Spinal cord (tissue), 10 donors: ENCODE measurements around the gene RAPGEF3. TPM values are rescaled to one million over a fixed set of nuclear protein-coding genes. Genes with fewer than 3 reads are reported as not detected.

ENCODE experiments used
- DNase-seq, 6 donors: peaks; one replicate each; pipeline versions ENCODE4 v3.0.0 to v3.0.0-alpha.2; 2013 to 2015; ENCODE audit warnings: low spot score in 6 of 6, low read depth in 4 of 6
- H3K27ac ChIP-seq: one replicate; pipeline ENCODE4 v1.5.1; 2013; ENCODE audit warnings: low read depth, low read length, control low read depth
- H3K27me3 ChIP-seq: one replicate; pipeline ENCODE4 v1.6.1; 2013; ENCODE audit warnings: low read length; ENCODE audit not compliant: control insufficient read depth, insufficient read depth
- H3K36me3 ChIP-seq: one replicate; pipeline ENCODE4 v1.6.1; 2013; ENCODE audit warnings: low read length; ENCODE audit not compliant: control insufficient read depth, insufficient read depth
- H3K4me1 ChIP-seq: one replicate; pipeline ENCODE4 v1.6.1; 2013; ENCODE audit warnings: low read length; ENCODE audit not compliant: control insufficient read depth, insufficient read depth
- H3K4me3 ChIP-seq: one replicate; pipeline ENCODE4 v1.5.1; 2013; ENCODE audit warnings: low read depth, low read length, control low read depth
- H3K9me3 ChIP-seq: one replicate; pipeline ENCODE4 v1.6.1; 2013; ENCODE audit warnings: low read length; ENCODE audit not compliant: control insufficient read depth, insufficient read depth
- WGBS: methylation state at CpG from one replicate; pipeline ENCODE4 v1.1.5; 2013; ENCODE audit warnings: missing lambda C conversion rate; ENCODE audit not compliant: insufficient coverage; 5-methylcytosine and 5-hydroxymethylcytosine counted together
- polyA plus RNA-seq, 2 donors: library from polyadenylated mRNA; unstranded; fragments of 120-200 nt; gene quantifications; one replicate each; pipeline ENCODE4 v1.2.1, GENCODE V29; 2013; ENCODE audit not compliant: insufficient read length in 2 of 2
- total RNA-seq, 2 donors: library from RNA; depleted of rRNA in 1 of 2; stranded (reverse); fragments of 120-200 nt in 1 of 2; fragments of >200 nt in 1 of 2; gene quantifications; one replicate each; pipeline versions ENCODE4 v1.2.3 to v1.2.4, GENCODE V29; 2013 to 2014
- donor health status: healthy.

RAPGEF3 gene
- total and polyA plus RNA-seq, 4 donors = 15.0 to 39.1 (median 21.2) TPM

DNA sequence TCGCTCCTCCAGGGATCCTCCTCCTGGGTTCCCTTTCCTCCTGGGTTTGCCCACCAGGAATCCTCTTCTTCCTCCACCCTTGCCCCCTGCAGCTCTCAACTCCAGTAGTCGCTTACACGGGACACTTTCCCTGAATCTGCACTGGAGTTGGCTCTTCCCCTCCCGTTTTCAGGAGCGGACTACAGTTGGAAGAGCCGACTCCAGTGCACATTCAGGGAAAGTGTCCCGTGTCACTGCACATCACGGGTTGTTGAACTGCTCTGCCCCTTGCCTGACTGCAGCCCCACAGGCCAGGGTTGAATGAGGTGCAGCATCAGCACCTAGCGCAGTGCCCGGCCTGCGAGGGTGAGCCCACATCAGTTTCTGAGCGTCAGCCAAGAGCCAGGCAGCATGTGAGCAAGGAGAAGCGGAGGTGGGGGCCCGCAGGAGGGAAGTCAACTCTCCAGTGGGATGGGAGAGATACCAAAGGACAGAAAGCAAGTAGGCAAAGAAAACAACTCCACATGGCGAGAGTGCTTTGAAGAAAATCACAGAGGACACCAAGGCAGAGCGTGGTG, 13.1 kb downstream of the RAPGEF3 start:
- H3K4me1 ChIP-seq = peaks cover 40% of the 10 kb centered on the region
- no peaks in the 10 kb centered on the region for H3K27me3 ChIP-seq
- no peak overlapping the region for H3K4me3 ChIP-seq
- no peak for DNase-seq
- no peak overlapping the region for H3K27ac ChIP-seq
- peaks cover 37% of the 10 kb centered on the region for H3K36me3 ChIP-seq
- H3K9me3 ChIP-seq = no peaks in the 10 kb centered on the region
- 53% methylated on average over 16 of the region's 16 CpGs for whole genome bisulfite sequencing

DNA sequence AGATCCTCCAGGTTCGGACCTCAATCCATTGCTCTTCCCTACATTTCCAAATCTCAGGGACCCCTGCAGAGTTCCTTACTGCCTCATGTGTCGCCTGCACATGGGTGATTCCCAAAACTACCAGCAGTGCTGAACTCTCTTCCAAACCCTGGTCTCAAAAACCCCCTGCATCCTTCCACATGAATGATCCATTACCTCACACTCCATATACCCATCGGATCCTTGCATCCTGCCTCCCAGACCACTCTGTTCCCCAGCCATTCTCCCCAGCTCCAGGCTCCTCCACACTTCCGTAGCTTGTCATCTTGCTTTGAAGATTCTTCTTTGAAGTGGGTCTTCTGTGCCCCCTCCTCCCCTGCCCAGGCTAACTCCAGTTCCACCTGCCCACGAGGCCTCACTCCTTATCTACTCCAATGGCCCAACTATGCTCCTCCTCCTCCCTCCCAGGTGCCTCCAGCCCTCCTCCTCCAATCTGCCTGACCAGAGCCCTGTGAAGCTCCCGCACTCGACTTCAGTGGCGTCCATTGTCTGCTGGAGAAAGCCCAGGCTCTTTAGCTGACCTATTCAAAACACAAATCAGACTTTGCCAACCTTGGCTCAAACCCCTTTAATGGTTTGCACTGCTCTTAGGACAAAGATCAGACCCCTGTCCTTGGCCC, 13.8 kb downstream of the RAPGEF3 start:
- no peaks in the 10 kb centered on the region for H3K27me3 ChIP-seq
- peaks cover 33% of the 10 kb centered on the region for H3K36me3 ChIP-seq
- no peak for DNase-seq
- peaks cover 47% of the 10 kb centered on the region for H3K4me1 ChIP-seq
- 66% methylated on average over 8 of the region's 8 CpGs for WGBS
- no peaks in the 10 kb centered on the region for H3K9me3 ChIP-seq
- H3K4me3 ChIP-seq = no peak overlapping the region
- H3K27ac ChIP-seq = no peak overlapping the region

DNA sequence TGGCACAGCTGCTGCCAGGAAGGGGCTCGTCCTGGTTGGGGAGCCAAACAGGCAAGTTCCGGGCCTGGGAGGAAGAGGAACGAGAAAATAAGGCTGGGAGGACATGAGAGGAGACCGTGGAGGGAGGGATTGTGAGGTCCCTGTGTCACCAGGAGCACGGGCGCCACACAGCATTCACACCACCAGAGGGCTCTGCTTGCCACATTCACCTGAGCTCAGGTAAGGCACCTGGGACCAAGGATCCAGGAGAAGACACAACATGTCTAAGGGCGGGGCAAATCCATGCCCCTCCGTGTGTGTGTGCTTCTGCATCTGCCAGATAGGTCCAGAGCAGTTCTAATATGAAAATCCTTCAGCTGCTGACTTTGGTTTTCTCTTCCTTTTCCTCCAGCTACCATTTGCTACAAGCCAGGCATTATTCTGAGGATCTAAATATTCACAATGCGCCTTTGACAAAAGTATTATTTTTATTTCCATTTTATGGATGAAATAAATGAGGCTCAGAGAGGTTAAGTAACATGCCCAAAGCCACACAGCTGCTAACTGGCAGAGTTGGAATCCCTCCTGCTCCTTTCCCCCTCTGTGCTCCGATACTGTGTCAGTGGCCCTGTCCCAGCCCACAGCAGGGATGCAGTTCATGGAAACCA, 14.6 kb downstream of the RAPGEF3 start:
- Histone ChIP-seq H3K27ac (no peak overlapping the region), H3K4me3 (no peak overlapping the region), H3K4me1 (peaks cover 52% of the 10 kb centered on the region), H3K27me3 (no peaks in the 10 kb centered on the region), H3K9me3 (no peaks in the 10 kb centered on the region), H3K36me3 (peaks cover 30% of the 10 kb centered on the region)
- WGBS = 58% methylated on average over 9 of the region's 10 CpGs
- peak in 1 of 6 donors; percentile 62 for DNase-seq

DNA sequence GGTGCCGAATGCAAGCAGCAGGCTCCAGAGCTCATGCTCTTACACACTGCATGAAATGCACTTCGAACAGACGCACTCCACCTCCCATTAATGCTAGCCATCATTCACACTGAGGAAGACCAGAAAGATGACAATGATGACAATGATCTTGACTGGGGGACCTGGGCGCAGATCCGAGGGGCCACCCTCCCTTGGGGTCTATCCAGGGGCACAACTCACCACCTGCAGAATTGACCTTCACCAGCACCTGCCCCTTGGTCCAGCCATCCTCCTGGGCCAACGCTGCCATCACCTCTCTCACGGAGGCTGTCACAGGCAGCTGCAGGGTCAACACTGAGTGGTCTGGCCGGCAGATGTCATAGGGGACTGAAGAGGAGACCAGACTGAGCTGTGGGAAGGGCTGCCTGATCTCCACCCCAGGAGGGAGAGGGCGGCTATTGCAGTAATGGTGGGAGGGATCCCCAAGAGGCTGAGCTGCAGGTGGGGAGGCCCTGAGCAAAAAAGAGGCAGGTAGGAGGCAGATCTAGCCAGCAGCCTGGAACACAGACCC, 15.3 kb downstream of the RAPGEF3 start:
- H3K4me1 ChIP-seq = peaks cover 52% of the 10 kb centered on the region
- DNase-seq = no peak
- peaks cover 25% of the 10 kb centered on the region for H3K36me3 ChIP-seq
- no peak overlapping the region for H3K4me3 ChIP-seq
- no peak overlapping the region for H3K27ac ChIP-seq
- H3K27me3 ChIP-seq = no peaks in the 10 kb centered on the region
- 80% methylated on average over 5 of the region's 9 CpGs for WGBS
- H3K9me3 ChIP-seq = no peaks in the 10 kb centered on the region

DNA sequence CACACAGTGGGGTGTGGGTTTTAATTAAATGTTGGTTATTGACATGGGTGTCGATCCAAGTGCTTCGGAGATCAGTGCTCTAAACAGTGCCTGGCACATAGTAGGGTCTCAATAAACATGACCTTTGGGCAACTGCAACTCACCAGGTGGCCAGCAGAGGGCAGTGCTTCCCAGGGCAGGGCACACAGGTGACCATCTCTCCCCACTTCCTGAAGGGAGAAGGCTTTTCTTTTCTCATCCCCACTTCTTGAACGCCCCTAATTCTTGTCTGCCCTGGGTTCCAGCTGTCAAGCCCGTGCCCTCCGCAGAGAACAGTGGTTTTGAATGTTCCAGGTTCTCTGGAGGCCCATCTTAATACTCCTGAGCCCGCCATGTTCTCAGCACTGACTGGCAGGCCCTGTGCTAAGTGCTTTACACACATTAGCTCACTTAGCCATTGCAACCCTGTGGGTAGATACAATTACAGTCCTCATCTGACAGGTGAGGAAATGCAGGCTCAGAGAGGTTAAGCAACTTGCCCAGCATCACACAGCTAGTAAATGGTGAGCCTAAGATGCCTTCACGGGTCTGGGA, 16.3 kb downstream of the RAPGEF3 start:
- Histone ChIP-seq H3K9me3 (no peaks in the 10 kb centered on the region), H3K4me1 (peaks cover 62% of the 10 kb centered on the region), H3K27me3 (no peaks in the 10 kb centered on the region), H3K27ac (no peak overlapping the region), H3K36me3 (peaks cover 26% of the 10 kb centered on the region), H3K4me3 (no peak overlapping the region)
- DNase-seq = no peak
- 94% methylated on average over 2 of the region's 7 CpGs for WGBS

DNA sequence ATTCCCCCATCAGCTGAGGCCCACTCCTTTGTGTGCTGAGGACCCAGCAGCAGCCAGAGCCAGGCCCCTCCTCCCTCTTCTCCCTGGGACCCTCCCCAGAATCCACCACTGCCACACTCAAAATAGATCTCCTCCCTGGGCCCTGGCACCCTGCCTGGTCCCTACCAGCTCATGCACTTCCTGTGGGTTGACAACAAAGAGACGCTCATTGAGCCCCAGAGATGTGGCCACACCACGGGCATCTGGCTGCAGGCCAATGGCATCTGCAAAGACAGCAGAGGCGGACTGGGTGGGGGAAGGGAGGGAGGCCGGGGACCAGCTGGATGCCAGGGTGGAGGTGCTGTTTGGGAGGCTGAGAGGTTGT, 17.4 kb downstream of the RAPGEF3 start:
- H3K4me3 ChIP-seq = no peak overlapping the region
- no peaks in the 10 kb centered on the region for H3K9me3 ChIP-seq
- H3K36me3 ChIP-seq = peaks cover 23% of the 10 kb centered on the region
- 8% methylated on average over 4 of the region's 4 CpGs for WGBS
- H3K27ac ChIP-seq = peak overlapping the region; percentile 84
- DNase-seq = peak in 5 of 6 donors; percentile 65 to 93 (median 76)
- no peaks in the 10 kb centered on the region for H3K27me3 ChIP-seq
- peaks cover 68% of the 10 kb centered on the region for H3K4me1 ChIP-seq

DNA sequence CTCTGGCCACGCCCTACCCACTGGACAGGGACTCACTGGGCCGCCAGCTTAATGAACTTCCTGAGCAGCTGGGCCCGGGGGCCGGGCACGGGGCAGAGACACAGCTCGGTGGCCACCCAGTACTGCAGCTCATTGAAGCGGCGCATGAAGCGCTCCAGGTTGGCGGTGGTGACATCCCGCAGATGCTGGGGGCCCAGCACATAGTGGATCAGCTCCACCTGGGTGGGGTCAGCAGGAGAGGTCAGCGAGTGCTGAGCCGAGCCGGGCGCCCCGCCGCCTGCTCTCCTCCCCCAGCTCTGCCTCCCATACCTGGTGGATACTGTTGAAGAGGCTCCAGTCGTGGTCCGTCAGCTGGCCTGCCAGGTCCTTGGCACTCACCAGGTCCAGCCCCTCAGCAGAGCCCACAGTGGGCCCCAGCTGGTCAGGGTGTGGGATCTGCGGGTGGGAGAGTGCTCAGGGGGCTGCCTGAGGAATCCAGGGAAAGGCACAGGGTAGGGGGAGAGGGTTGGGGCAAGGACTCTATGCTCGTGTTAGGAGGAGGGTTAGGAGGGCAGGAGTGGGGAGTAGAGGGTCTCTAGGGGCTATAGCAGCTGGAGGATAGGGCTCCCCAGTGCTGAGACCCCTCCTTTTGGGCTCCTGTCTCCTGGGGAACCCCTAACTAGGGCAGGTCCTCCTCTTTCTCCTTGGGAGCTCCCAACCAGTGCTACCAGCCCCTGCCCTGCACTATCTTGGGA, 17.9 kb downstream of the RAPGEF3 start:
- DNase-seq = no peak
- H3K27me3 ChIP-seq = no peaks in the 10 kb centered on the region
- H3K27ac ChIP-seq = peak overlapping the region; percentile 84
- peaks cover 68% of the 10 kb centered on the region for H3K4me1 ChIP-seq
- no peaks in the 10 kb centered on the region for H3K9me3 ChIP-seq
- H3K4me3 ChIP-seq = no peak overlapping the region
- peaks cover 22% of the 10 kb centered on the region for H3K36me3 ChIP-seq
- WGBS = 78% methylated on average over 18 of the region's 21 CpGs

DNA sequence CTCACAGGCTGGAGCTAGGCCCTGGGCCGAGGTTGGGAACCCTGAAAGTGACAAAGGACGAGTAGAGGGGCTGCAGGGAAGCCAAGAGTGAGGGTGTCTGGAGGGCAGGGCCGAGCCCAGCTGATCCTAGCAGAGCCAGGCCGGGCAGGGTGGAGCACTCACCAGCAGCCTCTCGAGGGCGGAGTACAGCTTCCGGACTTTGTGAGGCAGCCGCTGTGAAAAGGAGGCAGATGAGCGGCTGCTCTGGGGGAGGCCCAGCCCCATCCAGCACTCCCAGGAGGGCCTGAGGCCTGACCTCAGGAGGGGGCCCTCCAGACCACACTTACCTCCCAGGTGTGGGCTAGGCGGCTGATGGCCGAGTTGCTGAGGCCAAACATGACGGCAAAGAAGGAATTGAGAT, 18.7 kb downstream of the RAPGEF3 start:
- H3K27ac ChIP-seq = peak overlapping the region; percentile 25
- H3K27me3 ChIP-seq = no peaks in the 10 kb centered on the region
- H3K4me3 ChIP-seq = no peak overlapping the region
- no peaks in the 10 kb centered on the region for H3K9me3 ChIP-seq
- no peak for DNase-seq
- peaks cover 68% of the 10 kb centered on the region for H3K4me1 ChIP-seq
- WGBS = 85% methylated on average over 10 of the region's 12 CpGs
- peaks cover 28% of the 10 kb centered on the region for H3K36me3 ChIP-seq

DNA sequence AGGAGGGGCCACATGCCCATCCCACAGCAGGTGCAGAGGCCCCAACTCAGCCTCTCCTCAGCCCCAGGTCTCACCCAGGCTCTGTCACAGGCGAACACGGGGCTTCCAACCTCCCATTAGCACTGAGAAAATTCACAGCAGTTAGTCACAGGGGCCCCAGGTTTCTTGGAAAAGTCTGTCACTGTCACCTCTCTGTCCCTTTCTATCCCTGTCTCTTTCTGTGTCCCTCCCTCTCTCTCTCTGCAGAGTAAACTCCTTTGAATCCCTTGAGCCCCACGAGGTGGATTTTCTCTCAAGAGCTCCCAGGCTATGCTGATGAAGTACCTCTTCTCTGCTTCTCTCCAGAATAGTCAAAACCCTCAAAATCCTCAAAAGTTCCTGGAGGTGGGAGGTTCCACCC, 19.4 kb downstream of the RAPGEF3 start:
- Histone ChIP-seq H3K9me3 (no peaks in the 10 kb centered on the region), H3K27ac (no peak overlapping the region), H3K36me3 (peaks cover 28% of the 10 kb centered on the region), H3K4me3 (no peak overlapping the region), H3K4me1 (peaks cover 72% of the 10 kb centered on the region), H3K27me3 (no peaks in the 10 kb centered on the region)
- no peak for DNase-seq
- WGBS = 87% methylated on average over 3 of the region's 3 CpGs
